ENCODE results near the gene MRM3.
A peak's percentile ranks its signal among the peaks of the same experiment; 100 is the strongest.
"Not testable (repeated sequence)": the region's sequence is repeated elsewhere in the genome, so short reads cannot be mapped to it uniquely, and the experiment has no call there.

Gene MRM3

GRCh38 chr17:781805-782731 lies at the start of gene MRM3, which contains the start of gene GLOD4:
MRM3 (plus strand) TSS chr17:782353; CDS start chr17:782379, 26 bp downstream.
GLOD4 (minus strand) TSS chr17:782280; CDS start chr17:782255, 25 bp downstream.
- peak; percentile 99 for DNase-seq (ENCODE audit: low spot score)

- peak; percentile 71 for DNase-seq (ENCODE audit: low spot score)
Measured at GRCh38 chr17:732902-733720, 49.0 kb upstream of the MRM3 start.

GRCh38 chr17:733743-734142 lies 48.4 kb upstream of the MRM3 start:
- no peak for DNase-seq (ENCODE audit: low spot score)

- no peak for DNase-seq (ENCODE audit: low spot score)
Measured at GRCh38 chr17:737561-738113, 44.5 kb upstream of the MRM3 start.

GRCh38 chr17:740240-741017 lies 41.7 kb upstream of the MRM3 start:
- DNase-seq (ENCODE audit: low spot score) = no peak

GRCh38 chr17:742147-742793 lies 39.9 kb upstream of the MRM3 start:
- no peak for DNase-seq (ENCODE audit: low spot score)

- DNase-seq (ENCODE audit: low spot score) = no peak
Measured at GRCh38 chr17:743139-743538, 39.0 kb upstream of the MRM3 start.

- no peak for DNase-seq (ENCODE audit: low spot score)
Measured at GRCh38 chr17:744937-745336, 37.2 kb upstream of the MRM3 start.

- no peak for DNase-seq (ENCODE audit: low spot score)
Measured at GRCh38 chr17:745406-745805, 36.7 kb upstream of the MRM3 start.

GRCh38 chr17:746181-746580 lies 36.0 kb upstream of the MRM3 start:
- DNase-seq (ENCODE audit: low spot score) = no peak

- no peak for DNase-seq (ENCODE audit: low spot score)
Measured at GRCh38 chr17:746783-747629, 35.1 kb upstream of the MRM3 start.

GRCh38 chr17:748604-749003 lies 33.5 kb upstream of the MRM3 start:
- not testable (repeated sequence) for DNase-seq (ENCODE audit: low spot score)

- DNase-seq (ENCODE audit: low spot score) = not testable (repeated sequence)
Measured at GRCh38 chr17:749359-749758, 32.8 kb upstream of the MRM3 start.

GRCh38 chr17:750431-751037 lies 31.6 kb upstream of the MRM3 start:
- DNase-seq (ENCODE audit: low spot score) = no peak

- DNase-seq (ENCODE audit: low spot score) = peak; percentile 57
Measured at GRCh38 chr17:751269-752001, 30.7 kb upstream of the MRM3 start.

- peak; percentile 99 for DNase-seq (ENCODE audit: low spot score)
Measured at GRCh38 chr17:752002-752619, 30.0 kb upstream of the MRM3 start, which contains the start of gene GEMIN4. GEMIN4 (minus strand) TSS chr17:752264; CDS start chr17:752142, 122 bp downstream.

GRCh38 chr17:752620-753219 lies 29.4 kb upstream of the MRM3 start:
- DNase-seq (ENCODE audit: low spot score) = peak; percentile 83

GRCh38 chr17:753418-753817 lies 28.7 kb upstream of the MRM3 start:
- DNase-seq (ENCODE audit: low spot score) = no peak

Measured in AG20443 (cell line).